GM12875 (cell line): Measurements from ENCODE around the gene SH2D3A.

Experiments used
- H3K4me3 ChIP-seq: one replicate; pipeline ENCODE4 v1.5.1; 2011; ENCODE audit warnings: low read depth, low read length, control low read depth
- CTCF ChIP-seq: IDR thresholded peaks from 2 replicates; pipeline ENCODE4 v1.5.1; 2011; ENCODE audit warnings: low read depth, mild to moderate bottlenecking, control low read depth, inconsistent platforms, low read length, moderate library complexity, borderline replicate concordance; ENCODE audit not compliant: insufficient read depth

The SH2D3A gene

GRCh38 chr19:6713773-6714692 is 53.2 kb downstream of the SH2D3A start:
- no peak for TF ChIP-seq CTCF
- no peak overlapping the region for H3K4me3 ChIP-seq

- no peak for TF ChIP-seq CTCF
- H3K4me3 ChIP-seq: no peak overlapping the region
Measured at GRCh38 chr19:6712692-6713670, 54.3 kb downstream of the SH2D3A start.

DNA sequence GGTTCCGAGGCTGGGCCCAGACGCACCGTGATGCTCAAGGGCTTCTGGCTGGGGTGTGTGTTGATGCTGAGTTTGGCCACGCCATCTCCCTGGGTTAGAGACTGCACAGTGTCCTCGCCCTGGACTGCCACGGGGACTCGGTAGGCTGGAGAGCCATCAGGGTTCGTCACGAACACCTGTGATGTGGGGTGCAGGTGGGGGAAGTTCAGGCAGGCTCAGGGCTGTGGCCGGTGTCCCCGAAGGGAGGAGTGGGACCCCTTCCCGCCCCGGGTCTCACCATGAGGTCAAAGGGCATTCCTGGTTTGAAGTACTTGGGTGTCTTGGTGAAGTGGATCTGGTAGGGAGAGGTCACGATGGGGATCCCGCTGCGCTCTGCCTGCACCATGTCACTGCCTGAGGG is 55.0 kb downstream of the SH2D3A start:
- TF ChIP-seq CTCF: no peak
- no peak overlapping the region for H3K4me3 ChIP-seq

DNA sequence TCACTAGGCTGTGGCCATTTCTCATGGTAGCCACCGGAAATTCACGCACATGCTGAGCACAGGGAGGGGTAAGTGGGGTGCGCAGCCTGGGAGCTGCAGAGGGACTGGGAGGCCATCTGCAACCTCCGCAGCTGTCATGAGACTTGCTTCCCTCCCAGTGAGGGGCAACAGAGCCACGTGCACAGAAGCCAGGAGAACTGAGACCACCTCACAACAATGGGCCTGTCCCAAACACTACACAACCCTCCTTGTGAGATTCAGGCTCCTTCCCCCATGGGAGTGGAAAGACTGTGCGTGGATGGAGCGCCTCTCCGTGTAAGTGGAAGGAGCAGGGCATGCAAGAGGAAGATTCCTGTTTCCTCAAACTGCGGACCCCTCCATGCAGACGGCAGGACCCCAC is 55.6 kb downstream of the SH2D3A start:
- TF ChIP-seq CTCF: no peak
- no peak overlapping the region for H3K4me3 ChIP-seq

GRCh38 chr19:6711078-6711361 is 56.2 kb downstream of the SH2D3A start:
- no peak for TF ChIP-seq CTCF
- H3K4me3 ChIP-seq: no peak overlapping the region

- no peak overlapping the region for H3K4me3 ChIP-seq
Measured at GRCh38 chr19:6710273-6711077, 56.8 kb downstream of the SH2D3A start.

More at GRCh38 chr19:6710273-6711077, 56.8 kb downstream of the SH2D3A start:
- 0 out of 2 replicates have a peak, but pooled peaks have one; percentile 7 for TF ChIP-seq CTCF
